HCT116 (cell line): ENCODE results near the gene ADORA1. TPM values are rescaled to one million over a fixed set of nuclear protein-coding genes. Genes with fewer than 3 reads are reported as not detected.

Experiments
- ATAC-seq: fragments of 200-7000 bp; cut with Tn5 transposase; 2 replicates; pipeline ENCODE4 v1.9.1; 2020; ENCODE audit warnings: mild to moderate bottlenecking, moderate library complexity
- BruUV-seq: library from RNA; stranded (reverse); fragments of 400-500 nt; replicated peaks from 2 replicates; lab custom pipeline; 2021; lab: Mats Ljungman, UMichigan
- CTCF ChIA-PET: fragments of 300-600 bp; sonication (Branson Sonifier 250); formaldehyde crosslinking; loops from one replicate; lab custom pipeline; 2021; ENCODE audit warnings: antibody characterized with exemption; lab: Charles Lee
- POLR2A ChIA-PET: fragments of 300-600, 350-600 bp; sonication (Branson Sonifier 250); formaldehyde crosslinking; loops from one replicate; lab custom pipeline; 2021; ENCODE audit warnings: antibody characterized with exemption; lab: Charles Lee
- RAD21 ChIA-PET, 2 experiments: fragments of 300-600 bp; sonication (Branson Sonifier 250); formaldehyde crosslinking; loops; one replicate each; lab custom pipeline; 2023; ENCODE audit warnings: low total read pairs in 2 of 2; ENCODE audit not compliant: uncharacterized antibody in 2 of 2, unreplicated experiment in 2 of 2, low non-redundant PET in 1 of 2; lab: Charles Lee
- DNase-seq: peaks from one replicate; pipeline ENCODE4 v3.0.0-alpha.2; 2010; ENCODE audit warnings: low read depth, low spot score
- H2AFZ ChIP-seq: fragments of 200-600 bp; shearing (Covaris generic), sonication (generic); 2 replicates; pipeline ENCODE4 v1.6.1; 2017; ENCODE audit warnings: low read depth, mixed run types, mixed read lengths, antibody characterized with exemption, low read length; ENCODE audit not compliant: poor library complexity, severe bottlenecking
- H3K27ac ChIP-seq: 2 replicates; pipeline ENCODE4 v1.5.1; 2012; ENCODE audit warnings: low read depth, low read length
- H3K27me3 ChIP-seq: fragments of 200-600 bp; sonication (generic); 2 replicates; pipeline ENCODE4 v1.6.1; 2016; ENCODE audit warnings: mixed run types, low read length, mixed read lengths; ENCODE audit not compliant: insufficient read depth
- H3K36me3 ChIP-seq, 2 experiments: fragments of 200-500 bp in 1 of 2; fragments of 200-600 bp in 1 of 2; sonication (Bioruptor generic) in 1 of 2; sonication (generic) in 1 of 2; 2 replicates each; pipeline versions ENCODE4 v1.5.1 to v1.6.1; 2014 to 2016; ENCODE audit warnings: low read length in 2 of 2, inconsistent platforms in 1 of 2, mixed read lengths in 1 of 2, mixed run types in 1 of 2; ENCODE audit not compliant: insufficient read depth in 2 of 2, control insufficient read depth in 1 of 2
- H3K4me1 ChIP-seq, 2 experiments: fragments of 200-600 bp in 1 of 2; sonication (generic) in 1 of 2; 2 replicates each; pipeline versions ENCODE4 v1.5.1 to v1.6.1; 2012 to 2017; ENCODE audit warnings: low read length in 2 of 2, inconsistent platforms in 1 of 2, mild to moderate bottlenecking in 1 of 2, mixed read lengths in 1 of 2, mixed run types in 1 of 2, moderate library complexity in 1 of 2; ENCODE audit not compliant: insufficient read depth in 2 of 2, control insufficient read depth in 1 of 2
- H3K4me2 ChIP-seq: fragments of 200-600 bp; sonication (generic); 2 replicates; pipeline ENCODE4 v1.6.1; 2017; ENCODE audit warnings: mixed run types, low read length, mixed read lengths
- H3K4me3 ChIP-seq, 2 experiments: fragments of 200-600 bp in 1 of 2; sonication (generic) in 1 of 2; replicated peaks in 1 of 2; 2 replicates each; pipeline ENCODE4 v1.5.1; 2011 to 2016; ENCODE audit warnings: low read length in 2 of 2, control low read depth in 1 of 2, low read depth in 1 of 2, mild to moderate bottlenecking in 1 of 2, mixed read lengths in 1 of 2, mixed run types in 1 of 2
- H3K79me2 ChIP-seq: fragments of 200-600 bp; sonication (generic); 2 replicates; pipeline ENCODE4 v1.6.1; 2017; ENCODE audit warnings: mild to moderate bottlenecking, mixed run types, low read length, moderate library complexity, mixed read lengths; ENCODE audit not compliant: insufficient read depth
- H3K9ac ChIP-seq: fragments of 200-600 bp; sonication (generic); 2 replicates; pipeline ENCODE4 v1.6.1; 2016; ENCODE audit warnings: low read length, mixed read lengths
- H3K9me2 ChIP-seq: fragments of 200-600 bp; sonication (generic), shearing (Covaris generic); 2 replicates; pipeline ENCODE4 v1.6.1; 2017; ENCODE audit warnings: mixed run types, mild to moderate bottlenecking, moderate library complexity; ENCODE audit not compliant: insufficient read depth
- H3K9me3 ChIP-seq, 2 experiments: fragments of 200-500 bp in 1 of 2; fragments of 200-600 bp in 1 of 2; sonication (Bioruptor generic) in 1 of 2; sonication (generic) in 1 of 2; 2 replicates each; pipeline ENCODE4 v1.6.1; 2014 to 2017; ENCODE audit warnings: low read length in 2 of 2, mixed read lengths in 2 of 2, inconsistent platforms in 1 of 2, low read depth in 1 of 2, mild to moderate bottlenecking in 1 of 2, mixed run types in 1 of 2, moderate library complexity in 1 of 2; ENCODE audit not compliant: control insufficient read depth in 1 of 2, insufficient read depth in 1 of 2
- H4K20me1 ChIP-seq: fragments of 200-600 bp; sonication (generic), shearing (Covaris generic); 2 replicates; pipeline ENCODE4 v1.6.1; 2017; ENCODE audit warnings: mixed run types, mild to moderate bottlenecking, moderate library complexity; ENCODE audit not compliant: insufficient read depth
- ATF3 ChIP-seq: IDR thresholded peaks from 2 replicates; pipeline ENCODE4 v1.6.1; 2012
- CBX3 ChIP-seq: IDR thresholded peaks from 2 replicates; pipeline ENCODE4 v1.6.1; 2012; ENCODE audit warnings: low read depth
- CEBPB ChIP-seq: IDR thresholded peaks from 2 replicates; pipeline ENCODE4 v1.6.1; 2012; ENCODE audit warnings: low read depth
- CTCF ChIP-seq, 3 experiments: fragments of 200-600 bp in 1 of 3; sonication (generic) in 1 of 3; IDR thresholded peaks in 2 of 3; conservative IDR thresholded peaks in 1 of 3; 2 replicates each; pipeline ENCODE4 v1.5.1; 2012 to 2017; ENCODE audit warnings: low read depth in 2 of 3, low read length in 2 of 3, antibody characterized with exemption in 1 of 3, borderline replicate concordance in 1 of 3, control low read depth in 1 of 3, mild to moderate bottlenecking in 1 of 3, mixed read lengths in 1 of 3, mixed run types in 1 of 3, moderate library complexity in 1 of 3; ENCODE audit not compliant: insufficient read depth in 1 of 3
- ELF1 ChIP-seq: IDR thresholded peaks from 2 replicates; pipeline ENCODE4 v1.6.1; 2012; ENCODE audit warnings: low read depth, borderline replicate concordance
- EZH2phosphoT487 ChIP-seq: fragments of 200-600 bp; IDR thresholded peaks from 2 replicates; pipeline ENCODE4 v1.6.1; 2018; ENCODE audit warnings: antibody characterized with exemption, borderline replicate concordance
- FOSL1 ChIP-seq: IDR thresholded peaks from 2 replicates; pipeline ENCODE4 v1.6.1; 2012; ENCODE audit warnings: low read depth
- MAX ChIP-seq: IDR thresholded peaks from 2 replicates; pipeline ENCODE4 v1.6.1; 2012
- POLR2AphosphoS5 ChIP-seq: IDR thresholded peaks from 2 replicates; pipeline ENCODE4 v1.6.1; 2011; ENCODE audit warnings: mild to moderate bottlenecking, low read depth, low read length, moderate library complexity
- REST ChIP-seq: IDR thresholded peaks from 2 replicates; pipeline ENCODE4 v1.6.1; 2012; ENCODE audit warnings: low read depth
- TCF7L2 ChIP-seq: IDR thresholded peaks from 2 replicates; pipeline ENCODE4 v1.7.0; 2011; ENCODE audit warnings: borderline replicate concordance, inconsistent platforms; ENCODE audit not compliant: insufficient read depth, insufficient read length; ENCODE audit errors: extremely low read depth
- ZFX ChIP-seq: fragments of 450-650 bp; IDR thresholded peaks from 2 replicates; pipeline ENCODE4 v1.6.1; 2017
- ZNF274 ChIP-seq: fragments of 200-500 bp; sonication (Bioruptor generic); IDR thresholded peaks from 2 replicates; pipeline ENCODE4 v1.6.1; 2014; ENCODE audit warnings: mild to moderate bottlenecking, low read depth, low read length, inconsistent platforms
- intact Hi-C: fragments of 100-400 bp; cut with micrococcal nuclease; formaldehyde crosslinking; loops from 2 replicates; pipeline ENCODE4 v1.10.0; 2022
- total RNA-seq: library from RNA; stranded (reverse); gene quantifications from one replicate; pipeline ENCODE4 v1.2.1, GENCODE V29; 2021; ENCODE audit not compliant: unreplicated experiment

Gene ADORA1
- total RNA-seq, 1 experiment from 2014 or later = 2.8 TPM

- Histone ChIP-seq H3K4me3 (no peak overlapping the region), H3K4me1 (no peaks in the 10 kb centered on the region), H2AFZ (no peak overlapping the region), H3K9ac (no peak overlapping the region), H3K27ac (no peak overlapping the region), H3K79me2 (no peaks in the 10 kb centered on the region), H3K36me3 (no peaks in the 10 kb centered on the region; a peak in 1 of 4 replicates), H3K27me3 (no peaks in the 10 kb centered on the region), H3K9me3 (no peaks in the 10 kb centered on the region), H3K9me2 (no peaks in the 10 kb centered on the region), H4K20me1 (no peaks in the 10 kb centered on the region), H3K4me2 (no peak overlapping the region)
- no peak for ATAC-seq
- TF ChIP-seq FOSL1 (no peak), CEBPB (no peak)
- no peak for DNase-seq
- ChIA-PET RAD21 (no interaction called here), CTCF (interaction anchor here (1.0 to 1.5 kb wide), 2 partner anchors 134 to 187 kb away, joined by 3 to 5 read pairs; no protein-coding TSS in a partner anchor), POLR2A (no interaction called here)
- intact Hi-C loops = no loop called here
- BruUV-seq = no TSS peak
Observed at GRCh38 chr1:203082231-203082505, 45.4 kb upstream of the ADORA1 start.

- Histone ChIP-seq H3K27me3 (no peaks in the 10 kb centered on the region), H3K36me3 (no peaks in the 10 kb centered on the region; a peak in 1 of 4 replicates), H3K4me1 (no peaks in the 10 kb centered on the region), H3K9ac (no peak overlapping the region), H3K4me2 (no peak overlapping the region), H4K20me1 (no peaks in the 10 kb centered on the region), H3K9me2 (no peaks in the 10 kb centered on the region), H3K9me3 (no peaks in the 10 kb centered on the region), H3K79me2 (no peaks in the 10 kb centered on the region), H3K27ac (no peak overlapping the region), H2AFZ (no peak overlapping the region), H3K4me3 (no peak overlapping the region)
- BruUV-seq = no TSS peak
- ChIA-PET CTCF (interaction anchor here (0.9 to 2.3 kb wide), 7 partner anchors 10 to 186 kb away, joined by 3 to 20 read pairs (median 5); no protein-coding TSS in a partner anchor), POLR2A (no interaction called here), RAD21 (no interaction called here)
- ATAC-seq (no peak), DNase-seq (no peak)
- intact Hi-C loops = no loop called here
- no peak for TF ChIP-seq ELF1
- TF ChIP-seq CTCF (IDR thresholded peaks at IDR 0.05 in 2 of 3, conservative IDR thresholded peaks at IDR 0.05 in 1 of 3; ENCODE audit: borderline replicate concordance in 1 of 3, insufficient read depth in 1 of 3, low read depth in 2 of 3, low read length in 2 of 3) = no peak
- no peak for TF ChIP-seq EZH2phosphoT487
- TF ChIP-seq ATF3 = no peak
- TF ChIP-seq CEBPB = no peak
- no peak for TF ChIP-seq REST
- TF ChIP-seq POLR2AphosphoS5 = no peak
- TF ChIP-seq FOSL1 = no peak
- TF ChIP-seq ZFX = no peak
- TF ChIP-seq CBX3 = no peak
- TF ChIP-seq MAX = no peak
- TF ChIP-seq ZNF274 = no peak
- TF ChIP-seq TCF7L2 = no peak
Observed at GRCh38 chr1:203082571-203083462, 44.7 kb upstream of the ADORA1 start.
